Osteoblast (primary cell): ENCODE results near the gene FGFR3. TPM values are rescaled to one million over a fixed set of nuclear protein-coding genes. Genes with fewer than 3 reads are reported as not detected.

ENCODE experiments used
- DNase-seq: peaks from one replicate; pipeline ENCODE4 v3.0.0; 2011; ENCODE audit warnings: low spot score, mixed read lengths; ENCODE audit not compliant: insufficient read length; ENCODE audit errors: missing footprints
- H2AFZ ChIP-seq: 2 replicates; pipeline ENCODE4 v1.6.0; 2011; ENCODE audit warnings: mild to moderate bottlenecking, low read length
- H3K27ac ChIP-seq: 2 replicates; pipeline ENCODE4 v1.5.1; 2011; ENCODE audit warnings: mild to moderate bottlenecking, low read depth, low read length, moderate library complexity
- H3K27me3 ChIP-seq: 2 replicates; pipeline ENCODE4 v1.6.0; 2012; ENCODE audit warnings: mild to moderate bottlenecking, control low read depth, inconsistent platforms, low read length, moderate library complexity; ENCODE audit not compliant: insufficient read depth
- H3K36me3 ChIP-seq: 2 replicates; pipeline ENCODE4 v1.5.1; 2011; ENCODE audit warnings: mild to moderate bottlenecking, low read length, control low read depth, moderate library complexity; ENCODE audit not compliant: insufficient read depth
- H3K4me1 ChIP-seq: 2 replicates; pipeline ENCODE4 v1.5.1; 2011; ENCODE audit warnings: mild to moderate bottlenecking, low read length, control low read depth, moderate library complexity; ENCODE audit not compliant: insufficient read depth
- H3K4me2 ChIP-seq: 2 replicates; pipeline ENCODE4 v1.6.0; 2011; ENCODE audit warnings: mild to moderate bottlenecking, low read length; ENCODE audit not compliant: insufficient read depth
- H3K4me3 ChIP-seq: fragments of 200-600 bp; sonication (generic); 3 replicates; pipeline ENCODE4 v1.5.1; 2012; ENCODE audit warnings: mild to moderate bottlenecking, low read length, inconsistent platforms; ENCODE audit not compliant: insufficient read depth
- H3K79me2 ChIP-seq: 2 replicates; pipeline ENCODE4 v1.6.0; 2012; ENCODE audit warnings: mild to moderate bottlenecking, low read length, control low read depth, inconsistent platforms; ENCODE audit not compliant: insufficient read depth
- H3K9me3 ChIP-seq: 2 replicates; pipeline ENCODE4 v1.5.1; 2011; ENCODE audit warnings: low read depth, low read length, control low read depth
- H4K20me1 ChIP-seq: 2 replicates; pipeline ENCODE4 v1.6.0; 2012; ENCODE audit warnings: mild to moderate bottlenecking, low read length, control low read depth; ENCODE audit not compliant: insufficient read depth
- total RNA-seq: library from RNA; depleted of rRNA; stranded (reverse); fragments of >200 nt; gene quantifications from 2 replicates; pipeline ENCODE4 v1.2.3, GENCODE V29; 2012
- TF ChIP-seq, protein P1 (sequence below): IDR thresholded peaks from 2 replicates; pipeline ENCODE4 v1.5.1; 2011; ENCODE audit warnings: mild to moderate bottlenecking, low read depth, low read length, moderate library complexity; ENCODE audit errors: extremely low read depth

FGFR3 gene
- total RNA-seq, 1 donor, result 0.36 TPM

DNA sequence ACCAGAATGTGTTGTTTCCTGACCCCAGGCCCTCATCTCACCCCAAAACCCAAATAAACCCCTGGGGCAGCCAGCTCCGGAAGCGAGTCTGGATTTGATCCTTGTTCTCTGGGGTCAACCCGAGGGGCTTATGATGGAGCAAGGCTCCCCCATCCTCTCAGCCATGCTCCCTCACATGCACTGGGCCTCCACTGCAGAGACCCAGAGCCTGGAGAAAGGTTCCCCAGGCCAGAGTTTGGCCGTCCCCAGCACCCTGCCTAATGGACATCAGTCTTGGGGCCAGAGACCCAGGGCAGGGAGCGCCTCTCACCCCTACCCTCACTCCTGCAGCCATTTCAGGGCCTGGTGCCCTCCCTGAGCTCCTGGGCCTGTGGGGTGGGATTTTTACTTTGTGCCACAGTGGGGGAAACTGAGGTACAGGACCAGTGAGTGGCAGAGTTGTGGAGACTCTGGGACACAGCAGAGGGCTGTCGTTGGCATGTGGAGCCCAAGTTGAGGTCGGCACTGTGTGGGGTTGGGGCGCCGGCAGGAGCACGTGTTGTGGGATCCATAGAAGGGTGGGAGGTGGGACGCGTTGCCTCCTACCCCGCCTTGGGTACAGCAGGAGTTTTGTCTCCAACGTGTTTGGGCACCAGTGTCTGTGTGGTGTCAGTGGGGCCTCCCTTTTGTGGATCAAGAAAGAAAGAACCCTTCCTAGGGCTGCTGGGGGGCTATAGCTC lies 3.6 kb downstream of the FGFR3 start:
- Histone ChIP-seq H4K20me1 (no peaks in the 10 kb centered on the region), H3K27me3 (peaks cover 38% of the 10 kb centered on the region), H2AFZ (no peak overlapping the region), H3K36me3 (no peaks in the 10 kb centered on the region), H3K4me2 (no peak overlapping the region), H3K4me3 (no peak overlapping the region), H3K4me1 (no peaks in the 10 kb centered on the region), H3K9me3 (no peaks in the 10 kb centered on the region), H3K27ac (no peak overlapping the region), H3K79me2 (no peaks in the 10 kb centered on the region)
- DNase-seq, result peak; percentile 92
- TF ChIP-seq, protein P1, sequence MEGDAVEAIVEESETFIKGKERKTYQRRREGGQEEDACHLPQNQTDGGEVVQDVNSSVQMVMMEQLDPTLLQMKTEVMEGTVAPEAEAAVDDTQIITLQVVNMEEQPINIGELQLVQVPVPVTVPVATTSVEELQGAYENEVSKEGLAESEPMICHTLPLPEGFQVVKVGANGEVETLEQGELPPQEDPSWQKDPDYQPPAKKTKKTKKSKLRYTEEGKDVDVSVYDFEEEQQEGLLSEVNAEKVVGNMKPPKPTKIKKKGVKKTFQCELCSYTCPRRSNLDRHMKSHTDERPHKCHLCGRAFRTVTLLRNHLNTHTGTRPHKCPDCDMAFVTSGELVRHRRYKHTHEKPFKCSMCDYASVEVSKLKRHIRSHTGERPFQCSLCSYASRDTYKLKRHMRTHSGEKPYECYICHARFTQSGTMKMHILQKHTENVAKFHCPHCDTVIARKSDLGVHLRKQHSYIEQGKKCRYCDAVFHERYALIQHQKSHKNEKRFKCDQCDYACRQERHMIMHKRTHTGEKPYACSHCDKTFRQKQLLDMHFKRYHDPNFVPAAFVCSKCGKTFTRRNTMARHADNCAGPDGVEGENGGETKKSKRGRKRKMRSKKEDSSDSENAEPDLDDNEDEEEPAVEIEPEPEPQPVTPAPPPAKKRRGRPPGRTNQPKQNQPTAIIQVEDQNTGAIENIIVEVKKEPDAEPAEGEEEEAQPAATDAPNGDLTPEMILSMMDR, result no peak

DNA sequence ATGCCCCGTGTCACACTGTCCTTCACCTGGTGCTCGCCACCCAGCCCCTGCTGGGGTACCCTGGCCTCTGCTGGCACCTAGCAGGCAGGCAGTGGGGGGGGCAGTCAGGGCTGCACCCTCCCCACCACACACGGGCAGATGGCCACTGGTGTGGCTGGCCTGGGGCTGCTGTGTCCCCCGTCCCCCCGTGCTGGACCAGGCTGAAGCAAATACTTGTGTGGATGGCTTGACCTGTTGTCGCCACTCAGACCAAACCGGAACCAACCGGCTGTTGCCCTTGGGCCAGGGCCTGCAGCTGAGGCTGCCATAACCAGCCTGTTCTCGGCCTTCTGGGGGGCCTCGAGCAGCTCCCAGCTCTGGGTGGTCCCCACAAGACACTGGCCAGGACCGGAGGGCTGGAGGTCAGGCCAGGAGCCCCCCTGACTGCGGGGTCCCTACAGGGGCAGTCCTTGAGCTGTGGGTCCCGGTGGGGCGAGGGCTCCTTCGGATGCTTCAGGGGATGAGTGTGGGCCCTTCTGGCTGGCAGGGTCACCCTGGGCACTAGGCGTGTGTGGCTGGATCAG lies 4.3 kb downstream of the FGFR3 start:
- H3K4me1 ChIP-seq, result no peaks in the 10 kb centered on the region
- H2AFZ ChIP-seq, result no peak overlapping the region
- H3K27me3 ChIP-seq, result peaks cover 38% of the 10 kb centered on the region
- H3K36me3 ChIP-seq, result no peaks in the 10 kb centered on the region
- no peak for DNase-seq
- no peak overlapping the region for H3K27ac ChIP-seq
- H3K79me2 ChIP-seq, result no peaks in the 10 kb centered on the region
- no peak overlapping the region for H3K4me2 ChIP-seq
- no peaks in the 10 kb centered on the region for H4K20me1 ChIP-seq
- TF ChIP-seq, protein P1, result no peak
- H3K4me3 ChIP-seq, result no peak overlapping the region
- H3K9me3 ChIP-seq, result no peaks in the 10 kb centered on the region

DNA sequence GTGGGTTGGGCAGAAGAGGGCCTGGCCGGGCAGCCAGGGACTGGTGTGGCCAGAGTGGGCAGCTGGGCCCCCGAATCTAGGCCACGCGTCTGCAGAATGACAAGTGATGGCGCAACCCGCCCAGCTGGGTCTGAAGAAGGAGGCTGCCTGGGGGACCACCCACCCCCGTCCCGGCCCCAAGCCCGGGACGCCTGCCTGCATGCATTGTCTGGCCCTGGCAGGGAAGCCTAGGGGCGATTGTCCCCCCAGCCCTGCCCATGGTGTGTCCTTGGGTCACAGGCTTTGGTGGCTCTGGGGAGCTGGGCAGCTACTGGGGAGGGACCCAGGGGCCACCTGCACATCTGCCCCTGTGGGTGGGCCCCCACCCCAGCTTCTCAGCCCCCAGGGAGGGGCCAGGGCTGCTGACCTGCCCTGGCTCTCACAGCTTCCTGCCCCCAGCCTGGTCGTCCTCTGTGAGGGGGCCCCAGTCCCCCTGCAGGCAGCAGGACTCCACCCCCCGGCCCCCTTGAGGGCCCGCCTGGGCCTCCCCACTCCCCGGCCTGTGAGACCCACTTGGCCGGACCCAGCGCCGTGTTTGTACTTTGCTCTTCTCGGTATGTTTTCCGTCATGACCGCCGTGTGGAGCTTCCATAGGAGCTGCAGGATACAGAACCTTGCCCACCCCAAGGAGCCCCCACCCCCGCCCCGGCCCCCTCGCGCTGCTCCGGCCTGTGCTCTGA lies 4.9 kb downstream of the FGFR3 start:
- H3K27ac ChIP-seq, result no peak overlapping the region

More for the DNA sequence above, 4.9 kb downstream of the FGFR3 start:
- DNase-seq, result no peak
- no peak overlapping the region for H3K4me3 ChIP-seq
- no peak overlapping the region for H2AFZ ChIP-seq
- H3K27me3 ChIP-seq, result peaks cover 34% of the 10 kb centered on the region
- no peaks in the 10 kb centered on the region for H4K20me1 ChIP-seq
- TF ChIP-seq, protein P1, result no peak
- no peak overlapping the region for H3K4me2 ChIP-seq
- H3K36me3 ChIP-seq, result no peaks in the 10 kb centered on the region
- no peaks in the 10 kb centered on the region for H3K4me1 ChIP-seq
- H3K79me2 ChIP-seq, result no peaks in the 10 kb centered on the region
- no peaks in the 10 kb centered on the region for H3K9me3 ChIP-seq
